GM21423 (cell line): ENCODE data around the gene SORCS2.

Experiments
- ATAC-seq: cut with Tn5 transposase; IDR thresholded peaks from one replicate; pipeline ENCODE4 v1.9.1; 2021; ENCODE audit warnings: mild to moderate bottlenecking, moderate library complexity; ENCODE audit not compliant: unreplicated experiment

The SORCS2 gene

DNA sequence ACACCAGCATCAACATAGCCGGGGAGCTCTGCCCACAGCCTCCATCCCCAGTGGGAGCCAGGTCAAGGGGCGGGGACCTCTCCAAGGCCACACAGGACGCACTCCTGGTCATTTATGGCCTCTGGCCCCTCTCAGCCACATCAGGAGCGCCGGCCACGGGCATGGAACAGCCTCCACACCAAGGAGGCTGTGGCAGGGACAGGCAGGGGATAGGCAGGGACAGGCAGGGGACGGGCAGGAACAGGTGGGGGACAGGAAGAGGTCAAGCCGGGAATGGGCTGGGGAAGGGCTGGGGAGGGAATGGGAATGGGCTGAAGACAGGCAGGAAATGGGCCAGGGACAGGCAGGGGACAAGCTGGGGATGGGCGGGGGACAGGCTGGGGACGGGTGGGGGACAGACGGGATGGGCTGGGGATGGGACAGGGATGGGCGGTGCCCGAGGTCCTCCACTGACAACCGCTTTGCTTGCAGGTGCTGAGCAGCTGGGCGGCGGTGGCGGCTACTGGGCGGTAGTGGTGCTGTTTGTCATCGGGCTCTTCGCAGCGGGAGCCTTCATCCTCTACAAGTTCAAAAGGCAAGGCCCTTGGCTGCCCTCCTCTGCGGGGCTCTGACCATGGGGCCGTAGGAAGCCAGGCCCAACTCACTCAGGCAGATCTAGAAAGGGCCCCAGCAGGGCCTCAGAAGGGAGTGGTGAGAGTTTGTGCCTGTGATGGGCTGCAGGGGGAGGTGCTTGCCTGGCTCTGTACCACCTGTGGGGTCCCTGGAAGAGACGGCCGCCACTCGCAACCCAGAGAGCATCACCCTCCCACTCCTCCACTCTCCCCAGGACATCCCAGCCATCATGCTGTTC is 541.7 kb downstream of the SORCS2 start:
- ATAC-seq, result no peak

DNA sequence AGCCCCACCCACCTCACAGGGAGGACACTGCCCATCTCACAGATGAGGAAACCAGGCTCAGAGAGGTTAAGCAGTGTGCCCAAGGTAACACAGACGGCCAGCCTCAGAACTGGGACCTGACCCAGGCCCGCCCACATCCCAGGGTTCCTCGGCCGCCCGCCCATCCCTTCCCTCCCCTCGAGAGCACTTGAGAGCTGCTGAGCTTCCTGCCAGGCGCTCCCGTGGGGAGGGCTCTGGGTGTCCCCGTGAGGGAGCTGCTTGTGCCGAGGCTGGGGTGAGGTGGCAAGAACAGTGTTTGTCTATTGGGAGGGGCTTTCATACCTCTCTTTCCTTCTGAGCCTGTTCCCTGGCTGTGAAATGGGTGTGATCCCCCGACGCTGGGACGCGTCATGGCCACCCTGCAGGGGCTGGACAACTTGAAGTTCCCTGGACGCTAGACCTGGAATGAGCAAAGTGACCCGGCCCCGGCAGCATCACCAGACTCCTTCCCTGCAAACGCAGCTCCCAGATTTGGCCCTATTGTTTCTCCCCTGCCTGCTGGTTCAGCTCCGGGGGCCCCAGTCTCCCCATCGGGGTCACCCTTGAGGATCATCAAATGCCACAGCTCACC is 542.4 kb downstream of the SORCS2 start:
- ATAC-seq, result no peak

DNA sequence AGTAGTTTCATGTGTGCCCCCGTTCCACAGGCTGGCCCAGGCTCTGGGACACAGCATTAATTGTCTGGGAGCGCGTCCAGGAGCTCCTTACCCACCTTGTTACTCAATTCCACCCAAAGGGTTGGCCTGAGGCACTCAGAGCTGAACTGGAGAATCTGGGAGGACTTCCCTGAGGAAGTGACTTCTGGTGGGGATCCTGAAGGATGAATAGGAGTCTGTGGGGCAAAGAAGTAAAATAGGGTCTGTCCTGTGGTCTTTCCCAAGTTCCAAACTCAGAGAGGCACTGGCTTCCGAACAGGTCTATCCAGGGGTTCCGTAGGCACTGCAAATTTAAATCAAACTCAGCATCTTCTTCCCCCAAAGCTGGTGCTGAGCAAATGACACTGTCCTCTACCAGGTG is 543.1 kb downstream of the SORCS2 start:
- ATAC-seq, result no peak

DNA sequence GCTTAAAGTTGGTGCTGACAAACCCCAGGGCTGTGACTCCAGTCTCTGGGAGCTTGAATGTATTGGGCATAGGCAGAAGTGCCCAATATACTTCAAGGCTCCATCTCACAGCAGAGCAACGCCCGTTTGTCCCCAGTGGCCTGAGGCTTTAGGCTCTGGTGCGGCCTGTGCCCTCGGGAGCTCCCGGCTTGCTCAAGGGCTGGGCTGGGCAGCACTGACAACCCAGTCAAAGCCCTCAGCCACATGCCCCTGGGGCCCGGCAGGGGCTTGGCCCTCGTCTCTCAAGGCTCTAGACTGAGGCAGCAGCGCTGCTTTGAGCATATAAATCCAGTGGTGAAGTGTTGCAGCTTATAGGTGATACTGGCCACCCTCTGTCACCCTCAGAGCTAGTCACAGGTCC is 543.6 kb downstream of the SORCS2 start:
- no peak for ATAC-seq

DNA sequence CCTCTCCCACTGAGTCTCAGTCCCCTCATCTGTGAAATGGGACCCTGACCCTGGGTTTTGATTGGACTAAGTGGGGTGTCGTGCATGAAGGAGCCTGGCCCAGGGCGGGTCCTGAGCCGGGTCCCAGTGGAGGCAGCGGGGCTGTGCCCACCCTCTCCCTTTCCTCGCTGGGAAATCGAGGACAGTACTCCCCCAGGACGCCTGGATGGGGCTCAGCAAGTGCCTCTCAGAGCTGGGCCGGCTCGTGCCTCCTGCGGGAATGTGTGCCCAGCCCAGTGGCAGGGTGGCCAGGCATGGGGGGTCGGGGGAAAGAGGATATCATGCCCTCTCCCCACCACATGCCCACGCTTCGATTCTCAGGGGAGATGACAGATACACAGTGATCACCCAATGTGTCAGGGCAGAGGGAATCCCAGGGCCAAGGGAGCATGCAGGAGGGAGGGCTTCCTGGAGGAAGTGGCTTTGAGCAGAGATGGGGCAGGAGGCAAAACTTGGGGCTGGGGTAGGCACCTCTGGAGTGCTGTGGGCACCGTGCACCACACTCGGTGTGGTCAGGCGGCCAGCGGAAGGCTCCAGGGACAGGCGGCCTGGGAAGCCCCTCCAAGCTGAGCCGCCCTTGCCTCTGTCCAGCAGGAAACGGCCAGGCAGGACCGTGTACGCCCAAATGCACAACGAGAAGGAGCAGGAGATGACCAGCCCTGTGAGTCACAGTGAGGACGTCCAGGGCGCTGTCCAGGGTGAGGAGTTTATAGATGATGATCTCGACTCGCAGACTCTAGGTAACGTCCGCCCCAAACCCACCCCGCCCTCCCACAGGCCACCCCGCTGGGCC is 544.3 kb downstream of the SORCS2 start:
- ATAC-seq, result no peak

DNA sequence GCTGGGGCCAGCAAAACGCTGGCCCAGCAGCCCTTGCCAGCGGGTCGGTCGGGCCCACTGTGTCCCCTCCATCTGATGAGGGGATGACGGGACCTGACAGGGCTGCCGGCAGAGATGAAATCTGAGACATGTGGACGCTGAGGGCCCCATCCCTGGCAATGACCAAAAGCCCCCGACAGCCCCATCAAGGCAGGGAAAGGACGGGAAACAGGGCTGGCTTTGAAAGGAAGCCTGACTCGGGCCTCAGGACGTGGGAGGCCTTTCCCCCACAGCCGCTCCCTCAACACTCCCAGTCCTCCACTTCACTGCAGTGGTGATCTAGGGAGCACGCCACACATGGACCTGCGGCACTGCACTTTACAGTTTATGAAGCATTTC is 544.9 kb downstream of the SORCS2 start:
- ATAC-seq, result no peak

DNA sequence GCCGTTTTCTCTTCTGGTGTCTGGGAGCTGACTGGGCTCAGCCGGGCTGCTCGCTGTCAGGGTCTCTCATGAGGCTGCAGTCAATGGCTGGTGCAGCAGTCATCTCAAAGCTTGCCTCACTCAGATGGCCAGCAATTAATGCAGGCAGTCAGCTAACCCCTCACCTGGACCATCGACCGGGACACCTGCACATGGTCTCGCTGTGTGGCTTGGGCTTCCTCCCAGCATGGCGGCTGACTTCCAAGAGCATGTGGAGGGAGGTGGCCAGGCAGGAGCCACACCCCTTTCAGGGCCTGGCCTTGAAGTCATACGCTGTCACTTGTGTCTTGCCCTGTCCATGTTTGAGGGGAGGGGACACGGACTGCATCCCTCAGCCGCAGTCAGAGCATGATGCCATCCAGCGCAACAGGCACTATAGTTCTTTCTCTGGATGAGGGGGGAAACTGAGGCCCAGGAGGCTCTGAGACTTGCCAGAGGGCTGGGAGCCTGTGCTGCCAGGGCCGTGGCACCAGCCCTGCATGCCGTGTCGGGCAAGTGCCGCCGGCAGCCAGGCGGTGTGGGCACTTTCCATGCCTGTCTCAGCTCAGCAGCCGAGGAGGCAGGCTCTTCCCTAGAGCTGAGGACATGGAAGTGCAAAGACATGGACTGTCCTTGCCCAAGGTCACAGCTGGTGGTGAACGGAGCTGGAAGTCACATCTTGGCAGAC is 545.6 kb downstream of the SORCS2 start:
- no peak for ATAC-seq

DNA sequence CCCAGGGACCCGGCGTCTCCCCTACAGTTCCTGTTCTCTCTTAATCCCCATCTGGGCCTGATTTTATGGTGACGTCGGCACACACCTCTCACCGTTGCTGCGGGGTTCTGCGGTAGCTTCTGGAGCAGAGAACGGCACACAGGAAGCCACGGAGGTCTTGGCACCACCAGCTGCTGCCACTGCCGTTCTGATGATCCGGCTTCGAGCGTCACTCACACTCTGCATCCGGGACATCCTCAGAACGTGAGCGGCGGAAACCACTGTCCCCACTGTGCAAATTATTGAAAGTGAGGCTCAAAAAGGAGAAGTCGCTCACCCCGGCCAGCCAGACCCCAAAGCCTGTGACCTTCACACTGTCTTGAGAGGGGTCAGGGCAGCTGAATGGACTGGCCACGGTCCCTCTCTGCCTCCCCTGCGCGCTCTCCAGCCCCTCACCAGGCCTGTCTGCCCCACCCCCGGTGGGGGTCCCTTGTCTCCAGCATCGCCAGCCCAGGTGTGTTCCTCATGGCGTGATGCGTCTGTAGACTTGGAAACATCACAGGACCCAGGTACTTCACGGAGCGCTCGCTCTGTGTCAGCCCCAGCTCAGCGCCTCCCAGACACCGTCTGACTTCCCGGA is 546.2 kb downstream of the SORCS2 start:
- no peak for ATAC-seq

DNA sequence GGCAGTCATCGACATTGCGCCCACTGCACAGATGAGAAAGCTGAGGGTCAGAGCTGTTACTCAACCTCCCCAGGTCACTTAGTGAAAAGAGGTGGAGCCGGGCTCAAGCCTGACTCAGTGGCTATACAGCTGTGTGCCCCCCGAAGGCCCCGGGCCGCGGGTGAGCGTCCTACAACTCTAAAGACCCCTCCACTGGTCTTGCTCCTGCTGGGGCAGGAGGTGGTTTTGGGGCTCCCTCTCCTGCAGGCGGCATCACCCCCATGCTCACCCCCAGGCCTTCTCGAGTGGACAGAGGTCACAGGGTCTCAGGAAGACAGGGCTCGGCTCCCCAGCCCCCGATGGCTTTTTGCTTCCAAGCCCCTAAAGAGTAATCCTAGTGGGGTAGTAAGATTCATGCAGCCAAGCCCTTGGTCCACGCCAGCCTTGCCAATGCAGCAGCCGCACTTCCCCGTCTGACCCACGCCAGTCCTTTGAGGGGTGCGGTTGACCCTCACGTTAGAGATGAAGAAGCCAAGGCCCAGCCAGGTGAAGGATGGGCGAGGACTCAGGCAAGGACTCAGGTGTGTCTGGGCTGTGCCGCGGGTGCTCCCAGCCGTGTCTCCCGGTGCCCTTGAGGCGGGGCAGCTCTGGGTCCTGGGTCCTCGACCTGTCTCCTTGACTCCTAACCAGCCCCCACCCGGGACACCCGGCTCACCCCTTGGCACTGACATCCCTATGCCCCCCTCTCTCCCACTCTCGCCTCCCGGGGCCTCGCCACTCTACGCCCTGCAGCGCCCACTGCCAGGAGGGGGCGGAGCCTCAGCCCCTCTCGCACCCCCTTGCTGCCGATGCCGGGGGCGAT is 547.0 kb downstream of the SORCS2 start:
- no peak for ATAC-seq

DNA sequence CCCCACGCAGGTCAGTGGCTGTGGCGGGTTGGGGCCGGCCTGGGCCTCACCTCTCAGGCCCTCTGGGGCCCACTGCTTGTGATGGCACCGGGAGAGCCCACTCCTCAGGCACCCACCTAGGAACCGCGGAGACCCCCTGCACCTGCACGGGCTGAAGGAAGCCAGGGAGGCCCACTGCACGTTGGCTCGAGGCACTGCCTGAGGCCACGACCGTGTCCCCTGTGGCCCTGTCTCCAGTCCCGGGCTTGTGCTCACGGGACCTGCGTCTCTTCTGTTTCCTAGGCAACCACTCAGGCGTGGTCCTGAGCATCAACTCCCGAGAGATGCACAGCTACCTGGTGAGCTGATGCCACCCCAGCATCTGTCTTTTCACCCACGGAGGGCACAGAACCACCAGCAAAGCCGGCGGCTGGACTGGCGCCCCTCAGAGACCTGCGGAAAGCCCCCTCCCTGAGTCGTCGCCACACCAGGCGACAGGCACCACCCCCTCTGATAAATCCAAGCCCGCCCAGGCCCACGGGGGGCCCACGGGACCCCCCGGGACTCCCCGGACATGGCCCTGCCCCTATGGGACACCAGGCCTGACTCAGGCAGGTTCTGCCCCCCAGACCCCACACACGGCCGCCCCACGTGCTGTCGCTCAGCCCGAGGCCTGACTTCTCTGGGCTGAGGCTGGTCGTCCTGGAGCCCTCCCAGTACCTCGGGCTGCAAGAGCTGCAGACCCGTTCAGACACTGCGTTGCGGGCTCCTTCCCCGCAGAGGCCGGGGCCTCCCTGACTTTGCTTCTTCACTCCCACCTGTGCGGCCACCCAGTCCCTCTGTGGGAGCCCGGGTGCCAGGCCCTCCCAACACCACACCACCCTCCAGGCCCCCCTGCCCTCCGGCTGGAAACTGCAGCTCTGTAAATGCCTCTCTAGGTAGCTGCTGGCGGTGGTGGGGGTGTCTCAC is 547.9 kb downstream of the SORCS2 start:
- no peak for ATAC-seq

DNA sequence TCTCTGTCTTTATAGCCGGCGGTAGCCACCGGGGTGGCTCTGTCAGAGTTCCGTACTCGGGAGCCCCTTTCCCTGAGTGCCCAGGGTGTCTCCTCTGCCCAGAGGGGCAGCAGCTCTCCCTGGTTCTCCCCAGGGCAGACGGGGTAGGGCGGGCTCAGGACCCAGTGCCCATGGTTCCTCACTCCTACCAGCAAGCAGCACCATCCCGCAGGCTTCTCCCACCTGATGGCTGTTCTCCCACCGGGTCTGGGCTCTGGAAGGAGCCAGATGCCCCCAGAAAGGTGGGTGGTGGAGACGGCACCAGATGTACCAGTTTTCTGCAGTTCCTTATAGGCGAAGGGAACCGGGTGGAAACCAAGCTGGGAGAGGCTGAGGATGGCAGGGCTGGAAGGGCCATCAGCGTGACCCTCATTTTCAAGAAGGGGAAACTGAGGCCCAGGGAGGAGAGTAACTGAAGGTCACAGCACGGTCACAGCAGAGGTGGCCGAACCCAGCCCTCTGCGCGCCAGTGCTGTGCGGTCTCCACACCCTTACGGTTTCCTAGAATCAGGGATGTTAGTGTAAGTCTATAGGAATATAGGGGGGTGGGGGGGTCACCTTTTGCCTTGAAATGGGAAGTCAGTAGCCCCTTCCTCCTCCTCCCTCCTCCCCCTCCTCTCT is 548.7 kb downstream of the SORCS2 start:
- no peak for ATAC-seq

DNA sequence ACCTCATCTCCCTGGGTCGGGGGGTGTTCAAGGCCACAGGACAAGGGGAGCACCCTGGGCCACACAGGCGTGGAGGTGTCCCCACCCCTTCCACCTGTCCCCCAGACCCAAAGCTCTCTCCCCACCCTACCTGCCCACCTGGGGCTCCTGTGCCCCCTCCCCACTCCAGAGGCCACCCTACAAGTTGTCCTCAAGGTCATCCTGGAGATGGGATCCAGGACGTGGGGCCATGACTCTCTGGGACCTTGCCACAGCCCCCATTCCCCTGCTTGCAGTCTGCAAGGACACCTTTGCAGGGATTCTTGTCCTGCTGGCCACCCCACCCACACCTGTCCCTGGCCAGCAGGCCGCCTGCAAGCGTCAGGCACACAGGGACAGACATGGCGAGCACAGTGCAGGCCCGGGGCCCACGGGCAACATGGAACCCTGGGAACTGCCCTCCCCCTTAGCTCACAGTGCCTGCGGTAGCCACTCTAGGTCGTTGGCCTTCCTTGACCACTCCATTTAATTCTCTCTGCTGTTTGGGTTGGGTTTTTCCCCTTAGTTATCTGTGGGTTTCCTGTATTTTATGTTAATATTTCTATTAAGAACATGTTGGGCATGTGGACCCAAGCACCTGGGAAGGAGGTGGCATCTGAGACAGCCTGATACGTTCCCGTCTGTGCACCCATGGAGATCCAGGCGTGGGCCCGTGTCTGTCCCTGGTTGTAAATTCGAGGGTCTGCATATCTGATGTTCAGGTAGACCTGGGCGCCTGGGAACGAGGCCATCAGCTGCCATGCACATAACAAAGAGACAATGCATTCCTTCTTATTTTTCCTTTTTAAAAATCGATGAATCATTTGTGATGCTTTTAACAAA is 549.8 kb downstream of the SORCS2 start:
- ATAC-seq, result no peak

DNA sequence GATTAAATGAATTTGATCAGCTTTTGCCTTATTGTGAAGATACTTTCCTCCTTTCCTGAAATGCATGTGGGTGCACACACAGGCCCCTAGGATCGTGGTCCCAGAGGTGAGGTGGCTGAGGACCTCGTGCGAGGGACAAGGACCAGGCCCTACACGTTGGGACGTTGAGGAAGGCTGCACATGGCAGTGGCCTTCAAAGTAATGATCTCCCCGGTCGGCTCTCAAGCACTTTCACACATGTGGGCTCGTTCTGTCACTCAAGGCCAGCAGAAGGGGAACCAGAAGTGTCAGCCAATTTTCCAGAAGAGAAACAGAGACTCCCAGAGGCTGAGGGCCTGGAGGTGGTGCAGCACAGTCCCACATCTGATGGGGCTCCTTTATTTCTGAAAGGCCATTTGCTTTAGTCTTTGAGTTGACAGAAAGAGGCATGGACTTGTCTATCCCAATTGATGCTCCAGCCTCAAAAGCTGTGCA is 550.5 kb downstream of the SORCS2 start:
- ATAC-seq, result no peak

DNA sequence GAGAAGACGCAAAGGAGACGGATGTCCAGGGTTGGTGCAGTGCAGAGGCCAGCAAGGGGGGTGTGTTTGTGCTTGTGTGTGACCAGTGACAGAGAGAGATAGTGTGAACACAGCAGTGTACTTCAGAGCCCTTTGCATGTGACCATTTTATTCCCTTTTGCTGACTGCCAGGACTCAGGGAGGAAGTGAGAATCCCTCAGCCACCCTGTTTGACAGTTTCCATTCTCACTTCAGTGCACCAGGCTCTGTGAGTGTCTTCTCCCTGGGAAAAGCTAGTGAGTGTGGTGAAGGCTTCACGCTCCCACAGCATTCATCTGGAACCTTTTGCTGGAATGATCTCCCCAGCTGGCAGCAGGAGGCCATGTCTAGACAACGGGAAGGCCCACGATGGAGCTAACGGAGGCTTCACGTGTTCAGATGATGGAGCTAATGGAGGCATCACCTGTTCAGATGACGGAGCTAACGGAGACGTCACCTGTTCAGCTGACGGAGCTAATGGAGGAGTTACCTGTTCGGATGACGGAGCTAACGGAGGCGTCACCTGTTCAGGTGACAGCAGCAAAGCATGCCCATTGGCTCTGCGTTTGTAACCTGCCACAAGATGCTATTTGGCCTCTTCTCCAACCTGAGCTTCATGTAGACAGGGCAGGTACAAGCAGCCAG is 551.9 kb downstream of the SORCS2 start:
- no peak for ATAC-seq

DNA sequence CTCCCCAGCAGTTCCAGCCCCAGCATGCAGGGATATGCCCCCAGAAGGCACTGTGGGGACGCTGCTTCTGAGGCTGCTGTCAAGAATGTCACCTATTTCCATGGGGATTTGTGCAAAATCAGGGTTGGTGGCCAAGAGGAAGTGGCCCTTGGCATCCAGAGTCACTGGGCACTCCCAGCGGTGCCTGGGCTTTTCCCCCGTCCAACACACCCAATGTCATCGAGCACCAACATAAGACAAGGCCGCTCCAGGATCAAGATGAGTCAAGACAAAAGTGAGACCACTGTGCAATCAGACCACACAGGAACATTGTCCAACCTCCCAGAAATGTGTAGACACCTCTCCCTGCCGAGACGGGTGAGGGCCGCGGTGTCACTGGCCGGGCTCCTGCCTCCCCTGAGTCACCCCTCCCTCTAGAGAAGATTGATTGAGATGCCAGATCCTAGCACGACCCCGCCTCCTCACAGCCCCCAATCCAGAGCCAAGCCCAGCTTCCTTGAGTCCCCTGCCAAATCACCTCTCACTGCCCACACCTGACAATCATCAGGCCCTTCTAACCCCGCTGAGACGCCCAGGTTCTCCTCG is 553.1 kb downstream of the SORCS2 start:
- ATAC-seq, result no peak

DNA sequence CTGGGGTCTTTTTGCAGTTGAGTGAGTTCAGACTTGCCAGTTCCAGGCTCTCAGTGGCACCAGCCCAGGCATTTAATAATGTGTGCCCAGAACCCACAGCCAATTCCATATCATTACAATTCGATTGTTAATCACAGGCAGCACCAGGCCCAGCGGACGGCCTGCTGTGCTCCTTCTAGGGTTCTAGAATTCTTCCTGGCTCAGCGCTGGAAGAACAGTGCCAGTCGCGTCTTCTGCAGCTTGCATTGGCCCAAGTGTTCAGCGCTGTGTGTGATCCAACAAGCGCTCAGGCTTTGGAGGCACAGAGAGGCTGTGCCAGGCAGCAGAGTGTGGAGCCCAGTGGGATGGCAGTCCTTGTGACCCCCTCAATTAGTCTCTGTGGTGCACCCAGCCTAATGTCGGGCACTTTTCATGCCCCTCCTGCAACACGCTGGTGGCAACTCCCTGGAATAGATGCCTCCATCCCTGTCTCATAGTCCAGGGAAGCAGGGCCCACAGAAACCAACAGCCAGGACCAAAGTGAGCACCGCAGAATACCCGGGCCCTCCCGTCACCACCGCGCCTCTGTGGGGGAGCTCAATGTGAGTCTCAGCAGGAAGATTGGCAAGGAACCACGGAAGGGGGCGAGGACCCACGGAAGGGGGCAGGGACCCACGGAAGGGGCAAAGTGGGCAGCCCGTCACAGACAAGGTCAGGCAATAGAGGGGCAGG is 554.2 kb downstream of the SORCS2 start:
- ATAC-seq, result no peak
